NCI-H524 treated with DMSO at 0.1 percent for 48 hours (cell line): ENCODE data around the gene QSOX1.
"Not testable (repeated sequence)": the region's sequence is repeated elsewhere in the genome, so short reads cannot be mapped to it uniquely, and the experiment has no call there.

Experiments
- DNase-seq: peaks from one replicate; lab custom pipeline; 2025; lab: John Stamatoyannopoulos, UW

The QSOX1 gene

GRCh38 chr1:180188684-180189175, 34.1 kb downstream of the QSOX1 start:
- DNase-seq = peak; percentile 67

- DNase-seq = no peak
These were observed 35.4 kb downstream of the QSOX1 start for GRCh38 chr1:180190091-180190490.

GRCh38 chr1:180192172-180192571, 37.5 kb downstream of the QSOX1 start:
- DNase-seq = no peak

- DNase-seq = no peak
These were observed 38.7 kb downstream of the QSOX1 start for GRCh38 chr1:180193141-180194047.

- DNase-seq = no peak
These were observed 39.4 kb downstream of the QSOX1 start for GRCh38 chr1:180194048-180194425.

- peak; percentile 74 for DNase-seq
These were observed 40.0 kb downstream of the QSOX1 start for GRCh38 chr1:180194546-180195207.

- no peak for DNase-seq
These were observed 40.7 kb downstream of the QSOX1 start for GRCh38 chr1:180195401-180195800.

- DNase-seq = peak; percentile 24
These were observed 41.2 kb downstream of the QSOX1 start for GRCh38 chr1:180195916-180196315.

- no peak for DNase-seq
These were observed 41.9 kb downstream of the QSOX1 start for GRCh38 chr1:180196436-180197003.

- DNase-seq = no peak
These were observed 42.6 kb downstream of the QSOX1 start for GRCh38 chr1:180197231-180197630.

GRCh38 chr1:180198196-180198595, 43.5 kb downstream of the QSOX1 start:
- DNase-seq = peak; percentile 90

- no peak for DNase-seq
These were observed 43.9 kb downstream of the QSOX1 start for GRCh38 chr1:180198611-180199010.

GRCh38 chr1:180199018-180199417, 44.3 kb downstream of the QSOX1 start:
- DNase-seq = no peak

GRCh38 chr1:180201451-180202200, 47.0 kb downstream of the QSOX1 start:
- DNase-seq = no peak

GRCh38 chr1:180202588-180202987, 47.9 kb downstream of the QSOX1 start:
- DNase-seq = not testable (repeated sequence)

GRCh38 chr1:180204231-180204630, 49.6 kb downstream of the QSOX1 start:
- no peak for DNase-seq

- no peak for DNase-seq
These were observed 51.9 kb downstream of the QSOX1 start for GRCh38 chr1:180206581-180206980.

- no peak for DNase-seq
These were observed 53.6 kb downstream of the QSOX1 start for GRCh38 chr1:180208264-180208663.

GRCh38 chr1:180210008-180210620, 55.4 kb downstream of the QSOX1 start:
- no peak for DNase-seq

- DNase-seq = no peak
These were observed 56.6 kb downstream of the QSOX1 start for GRCh38 chr1:180211156-180211859.

- DNase-seq = no peak
These were observed 57.2 kb downstream of the QSOX1 start for GRCh38 chr1:180211860-180212229.
